A549 (cell line): ENCODE measurements around the gene DNAH17. TPM values are rescaled to one million over a fixed set of nuclear protein-coding genes. Genes with fewer than 3 reads are reported as not detected.

Experiments
- ATAC-seq, 2 experiments: fragments of 200-7000 bp in 1 of 2; fragments of >200 bp in 1 of 2; cut with Nextera tagmentation in 1 of 2; cut with Tn5 transposase in 1 of 2; 3 replicates each; pipeline versions ENCODE4 v1.8.0 to v1.9.1; 2018 to 2020; ENCODE audit warnings: mild to moderate bottlenecking in 1 of 2, moderate library complexity in 1 of 2
- CTCF ChIA-PET: fragments of 300-600 bp; sonication (Branson Sonifier 250); formaldehyde crosslinking; extraction: SDS; loops from one replicate; lab custom pipeline; 2021; ENCODE audit warnings: antibody characterized with exemption, inconsistent platforms; lab: Yijun Ruan, JAX
- POLR2A ChIA-PET: fragments of 350-600 bp; formaldehyde crosslinking; extraction: SDS; loops from one replicate; lab custom pipeline; 2021; ENCODE audit warnings: antibody characterized with exemption, inconsistent platforms; lab: Yijun Ruan, JAX
- DNase-seq, 2 experiments: peaks; one replicate each; pipeline versions ENCODE4 v3.0.0 to v3.0.0-alpha.2; 2011 to 2016; ENCODE audit warnings: low read depth in 1 of 2, low spot score in 1 of 2
- FAIRE-seq: peaks from 2 replicates; lab custom pipeline; 2011; peaks lifted over from hg19 to GRCh38; lab: Jason Lieb, UNC
- H3K27ac ChIP-seq, 2 experiments: fragments of >200 bp; sonication (Bioruptor Twin); formaldehyde crosslinking; 3 replicates each; pipeline ENCODE4 v1.5.1; 2016 to 2017
- H3K4me1 ChIP-seq: fragments of >200 bp; sonication (Bioruptor Twin); formaldehyde crosslinking; 3 replicates; pipeline ENCODE4 v1.6.1; 2016
- H3K4me2 ChIP-seq: fragments of >200 bp; sonication (Bioruptor Twin); formaldehyde crosslinking; 3 replicates; pipeline ENCODE4 v1.6.1; 2016
- H3K4me3 ChIP-seq: fragments of >200 bp; sonication (Bioruptor Twin); formaldehyde crosslinking; 3 replicates; pipeline ENCODE4 v1.5.1; 2016
- H3K9me3 ChIP-seq: fragments of >200 bp; sonication (Bioruptor Twin); formaldehyde crosslinking; 3 replicates; pipeline ENCODE4 v1.6.1; 2016
- BCL3 ChIP-seq: fragments of >200 bp; sonication (Bioruptor Twin); formaldehyde crosslinking; IDR thresholded peaks from 3 replicates; pipeline ENCODE4 v1.6.1; 2016
- BHLHE40 ChIP-seq: IDR thresholded peaks from 2 replicates; pipeline ENCODE4 v1.6.1; 2012; ENCODE audit warnings: low read depth, low read length, inconsistent platforms
- CBX8 ChIP-seq: fragments of 200-600 bp; sonication (generic); IDR thresholded peaks from 2 replicates; pipeline ENCODE4 v1.6.1; 2016
- CHD2 ChIP-seq: fragments of 150-350 bp; IDR thresholded peaks from 2 replicates; pipeline ENCODE4 v1.6.1; 2014; ENCODE audit warnings: low read length; ENCODE audit not compliant: partially characterized antibody
- CHD4 ChIP-seq: fragments of 200-600 bp; sonication (generic); IDR thresholded peaks from 2 replicates; pipeline ENCODE4 v1.6.1; 2016; ENCODE audit warnings: antibody characterized with exemption, mild to moderate bottlenecking, borderline replicate concordance
- E2F6 ChIP-seq: IDR thresholded peaks from 2 replicates; pipeline ENCODE4 v1.6.1; 2012; ENCODE audit warnings: low read depth, borderline replicate concordance
- EHMT2 ChIP-seq: fragments of 200-600 bp; sonication (generic); IDR thresholded peaks from 2 replicates; pipeline ENCODE4 v1.6.1; 2016; ENCODE audit warnings: antibody characterized with exemption, low read depth, mild to moderate bottlenecking, moderate library complexity
- EP300 ChIP-seq, 2 experiments: fragments of >200 bp; sonication (Bioruptor Twin); formaldehyde crosslinking; IDR thresholded peaks; 2 replicates in 1 of 2; 3 replicates in 1 of 2; pipeline ENCODE4 v1.6.1; 2016 to 2017
- FOSB ChIP-seq: fragments of 250-450 bp; sonication (Bioruptor Pico); IDR thresholded peaks from 2 replicates; pipeline ENCODE4 v1.5.0; 2020; ENCODE audit warnings: mild to moderate bottlenecking, moderate library complexity
- FOXS1 ChIP-seq: fragments of 250-450 bp; sonication (Bioruptor Pico); IDR thresholded peaks from 2 replicates; pipeline ENCODE4 v1.5.0; 2020; ENCODE audit warnings: mild to moderate bottlenecking, moderate library complexity
- GATA3 ChIP-seq: IDR thresholded peaks from 2 replicates; pipeline ENCODE4 v1.6.1; 2012; ENCODE audit warnings: borderline replicate concordance
- HES2 ChIP-seq: fragments of >200 bp; sonication (Bioruptor Twin); formaldehyde crosslinking; IDR thresholded peaks from 2 replicates; pipeline ENCODE4 v1.6.1; 2016
- HOXB13 ChIP-seq: fragments of 250-450 bp; sonication (Bioruptor Pico); IDR thresholded peaks from 2 replicates; pipeline ENCODE4 v1.5.0; 2020; ENCODE audit warnings: low read depth, mild to moderate bottlenecking, moderate library complexity
- JUNB ChIP-seq: fragments of >200 bp; sonication (Bioruptor Twin); formaldehyde crosslinking; IDR thresholded peaks from 2 replicates; pipeline ENCODE4 v1.6.1; 2016
- MAFK ChIP-seq: fragments of 450-650 bp; IDR thresholded peaks from 2 replicates; pipeline ENCODE4 v1.6.1; 2014; ENCODE audit not compliant: partially characterized antibody
- MAX ChIP-seq: IDR thresholded peaks from 2 replicates; pipeline ENCODE4 v1.6.1; 2012
- MAZ ChIP-seq: fragments of 150-350 bp; IDR thresholded peaks from 2 replicates; pipeline ENCODE4 v1.6.1; 2014; ENCODE audit warnings: antibody characterized with exemption, low read depth, low read length, borderline replicate concordance
- NPAS2 ChIP-seq: fragments of 250-450 bp; sonication (Bioruptor Pico); IDR thresholded peaks from 2 replicates; pipeline ENCODE4 v1.8.0; 2022; ENCODE audit warnings: mild to moderate bottlenecking, moderate library complexity, borderline replicate concordance
- NR3C1 ChIP-seq: fragments of >200 bp; sonication (Bioruptor Twin); formaldehyde crosslinking; IDR thresholded peaks from 3 replicates; pipeline ENCODE4 v1.6.1; 2017
- POLR2A ChIP-seq: IDR thresholded peaks from 2 replicates; pipeline ENCODE4 v1.6.1; 2012; ENCODE audit warnings: mild to moderate bottlenecking, low read length
- RAD21 ChIP-seq, 2 experiments: fragments of >200 bp in 1 of 2; sonication (Bioruptor Twin) in 1 of 2; formaldehyde crosslinking in 1 of 2; IDR thresholded peaks in 1 of 2; conservative IDR thresholded peaks in 1 of 2; 2 replicates in 1 of 2; 3 replicates in 1 of 2; pipeline ENCODE4 v1.6.1; 2012 to 2018; ENCODE audit warnings: inconsistent platforms in 1 of 2
- RCOR1 ChIP-seq: fragments of 150-350 bp; IDR thresholded peaks from 2 replicates; pipeline ENCODE4 v1.6.1; 2014; ENCODE audit warnings: antibody characterized with exemption, low read length, low read depth
- REST ChIP-seq: fragments of 200-600 bp; sonication (generic); IDR thresholded peaks from 2 replicates; pipeline ENCODE4 v1.6.1; 2016; ENCODE audit warnings: antibody characterized with exemption, mild to moderate bottlenecking, moderate library complexity
- SMC3 ChIP-seq: fragments of >200 bp; sonication (Bioruptor Twin); formaldehyde crosslinking; IDR thresholded peaks from 3 replicates; pipeline ENCODE4 v1.6.1; 2018; ENCODE audit warnings: inconsistent platforms
- TFCP2L1 ChIP-seq: fragments of 250-450 bp; sonication (Bioruptor Pico); IDR thresholded peaks from 2 replicates; pipeline ENCODE4 v1.5.0; 2021; ENCODE audit warnings: mild to moderate bottlenecking
- ZC3H11A ChIP-seq: fragments of 450-650 bp; IDR thresholded peaks from 2 replicates; pipeline ENCODE4 v1.6.1; 2014; ENCODE audit warnings: antibody characterized with exemption, mild to moderate bottlenecking
- ZNF302 ChIP-seq: fragments of 250-450 bp; sonication (Bioruptor Pico); IDR thresholded peaks from 2 replicates; pipeline ENCODE4 v1.9.0; 2021; ENCODE audit warnings: inconsistent platforms, mild to moderate bottlenecking, moderate library complexity
- WGBS: methylation state at CpG from one replicate; pipeline ENCODE4 v1.1.6; 2017; ENCODE audit errors: missing lambda C conversion rate; 5-methylcytosine and 5-hydroxymethylcytosine counted together
- polyA plus RNA-seq, 4 experiments: library from polyadenylated mRNA; depleted of rRNA in 3 of 4; stranded (reverse); fragments of >200 nt; fragmentation: RNase III in 1 of 4; extraction: RNeasy Plus Mini Kit Qiagen cat#74134 plus additional on column Dnase treatment in 1 of 4; gene quantifications; 2 replicates in 3 of 4; 3 replicates in 1 of 4; pipeline ENCODE4 v1.2.3, GENCODE V29; 2011 to 2017
- TF ChIP-seq, protein P1 (sequence below): fragments of 250-450 bp; sonication (Bioruptor Pico); IDR thresholded peaks from 2 replicates; pipeline ENCODE4 v1.5.0; 2021; ENCODE audit warnings: mild to moderate bottlenecking, moderate library complexity, borderline replicate concordance
- TF ChIP-seq, protein P2 (sequence below): fragments of 150-350 bp; IDR thresholded peaks from 2 replicates; pipeline ENCODE4 v1.6.1; 2014; ENCODE audit warnings: low read depth, mild to moderate bottlenecking, low read length

DNAH17 gene
- polyA plus RNA-seq, 2 of the 4 experiments (the other 2 are of a cell fraction) = 0.21 to 0.26 TPM

DNA sequence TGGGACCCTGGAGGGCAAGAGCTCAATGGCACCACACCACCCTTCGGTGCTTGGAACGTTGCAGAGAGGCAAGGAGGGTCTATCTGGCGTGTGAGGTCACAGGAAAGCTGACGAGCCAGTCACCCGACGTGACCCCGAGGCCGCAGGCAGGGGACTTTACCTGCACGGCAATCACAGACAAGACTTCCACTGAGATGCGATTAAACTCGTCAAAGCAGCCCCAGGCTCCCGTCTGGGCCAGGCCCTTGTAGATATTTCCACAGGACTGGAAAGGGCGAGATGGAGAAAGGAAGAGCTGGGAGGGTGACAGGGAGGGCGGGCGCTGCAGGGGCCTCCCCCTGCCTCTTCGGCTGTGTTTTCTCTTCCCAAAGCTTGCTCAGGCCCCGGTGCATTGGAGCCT, 78.3 kb downstream of the DNAH17 start:
- 81% methylated on average over 17 of the region's 17 CpGs for WGBS
- POLR2A ChIA-PET = interaction anchor here (0.8 kb wide), 1 partner anchor 93 kb away, joined by 3 read pairs; no protein-coding TSS in a partner anchor
- CTCF ChIA-PET = interaction anchor here (0.6 to 12.0 kb wide), 10 partner anchors 11 to 469 kb away, joined by 3 to 488 read pairs (median 8); partner anchors contain the start of gene SOCS3
- Histone ChIP-seq H3K9me3 (no peaks in the 10 kb centered on the region), H3K27ac (peak overlapping the region; percentile 86 to 91), H3K4me1 (peaks cover 32% of the 10 kb centered on the region), H3K4me3 (no peak overlapping the region), H3K4me2 (no peak overlapping the region)
- TF ChIP-seq ZC3H11A = no peak
- no peak for TF ChIP-seq CBX8
- no peak for TF ChIP-seq HOXB13 (CRISPR knock-in tag)
- no peak for TF ChIP-seq EHMT2
- TF ChIP-seq RCOR1 = no peak
- TF ChIP-seq RAD21 (conservative IDR thresholded peaks at IDR 0.05 in 1 of 2, IDR thresholded peaks at IDR 0.05 in 1 of 2) = no peak
- no peak for FAIRE-seq
- no peak for DNase-seq
- ATAC-seq = no peak

- WGBS = under 1% methylated on average over 9 of the region's 10 CpGs
- ChIA-PET CTCF (interaction anchor here (0.6 to 12.0 kb wide), 90 partner anchors 10 to 476 kb away, joined by 3 to 488 read pairs (median 5); partner anchors contain the start of gene SOCS3), POLR2A (interaction anchor here (1.0 to 1.3 kb wide), 3 partner anchors 95 to 346 kb away, joined by 3 to 15 read pairs (median 7); no protein-coding TSS in a partner anchor)
- peak overlapping the region; percentile 41 for H3K4me2 ChIP-seq
- peak; percentile 80 for FAIRE-seq
- peak; percentile 94 to 97 for DNase-seq
- no peak overlapping the region for H3K4me3 ChIP-seq
- peak; percentile 87 to 95 for ATAC-seq
- no peaks in the 10 kb centered on the region for H3K9me3 ChIP-seq
- peak overlapping the region; percentile 86 to 91 for H3K27ac ChIP-seq
- H3K4me1 ChIP-seq = peaks cover 32% of the 10 kb centered on the region
- TF ChIP-seq FOXS1 (CRISPR knock-in tag) (no peak), POLR2A (no peak), NPAS2 (CRISPR knock-in tag) (no peak), MAZ (no peak), EP300 (IDR thresholded peaks at IDR 0.05) (peak in 1 of 2 experiments; percentile 17; a peak in 1 of 5 replicates), BHLHE40 (no peak), TFCP2L1 (CRISPR knock-in tag) (no peak), HOXB13 (CRISPR knock-in tag) (no peak), E2F6 (no peak), CHD4 (no peak), HES2 (no peak), CBX8 (no peak), NR3C1 (no peak), GATA3 (no peak), JUNB (no peak), REST (no peak), FOSB (CRISPR knock-in tag) (no peak), RCOR1 (no peak), MAX (peak; percentile 47; the same call in 1 of the 2 replicates), BCL3 (no peak), SMC3 (peak; percentile 100), MAFK (peak; percentile 71), CHD2 (no peak), ZNF302 (CRISPR knock-in tag) (no peak)
- TF ChIP-seq, protein P1, sequence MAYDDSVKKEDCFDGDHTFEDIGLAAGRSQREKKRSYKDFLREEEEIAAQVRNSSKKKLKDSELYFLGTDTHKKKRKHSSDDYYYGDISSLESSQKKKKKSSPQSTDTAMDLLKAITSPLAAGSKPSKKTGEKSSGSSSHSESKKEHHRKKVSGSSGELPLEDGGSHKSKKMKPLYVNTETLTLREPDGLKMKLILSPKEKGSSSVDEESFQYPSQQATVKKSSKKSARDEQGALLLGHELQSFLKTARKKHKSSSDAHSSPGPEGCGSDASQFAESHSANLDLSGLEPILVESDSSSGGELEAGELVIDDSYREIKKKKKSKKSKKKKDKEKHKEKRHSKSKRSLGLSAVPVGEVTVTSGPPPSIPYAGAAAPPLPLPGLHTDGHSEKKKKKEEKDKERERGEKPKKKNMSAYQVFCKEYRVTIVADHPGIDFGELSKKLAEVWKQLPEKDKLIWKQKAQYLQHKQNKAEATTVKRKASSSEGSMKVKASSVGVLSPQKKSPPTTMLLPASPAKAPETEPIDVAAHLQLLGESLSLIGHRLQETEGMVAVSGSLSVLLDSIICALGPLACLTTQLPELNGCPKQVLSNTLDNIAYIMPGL (CRISPR knock-in tag) = no peak
- TF ChIP-seq, protein P2, sequence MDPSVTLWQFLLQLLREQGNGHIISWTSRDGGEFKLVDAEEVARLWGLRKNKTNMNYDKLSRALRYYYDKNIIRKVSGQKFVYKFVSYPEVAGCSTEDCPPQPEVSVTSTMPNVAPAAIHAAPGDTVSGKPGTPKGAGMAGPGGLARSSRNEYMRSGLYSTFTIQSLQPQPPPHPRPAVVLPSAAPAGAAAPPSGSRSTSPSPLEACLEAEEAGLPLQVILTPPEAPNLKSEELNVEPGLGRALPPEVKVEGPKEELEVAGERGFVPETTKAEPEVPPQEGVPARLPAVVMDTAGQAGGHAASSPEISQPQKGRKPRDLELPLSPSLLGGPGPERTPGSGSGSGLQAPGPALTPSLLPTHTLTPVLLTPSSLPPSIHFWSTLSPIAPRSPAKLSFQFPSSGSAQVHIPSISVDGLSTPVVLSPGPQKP = no peak
These were observed 80.1 kb downstream of the DNAH17 start for GRCh38 chr17:78497115-78497540.
